Stimulated activated CD4-positive, alpha-beta T cell treated with anti-CD3 and anti-CD28 coated beads, Interleukin-15, amount 100 ng/mL, for 24 hours (primary cell): ENCODE measurements around the gene GINS2.

Experiments used
- DNase-seq: peaks from one replicate; pipeline ENCODE4 v3.0.0-alpha.2; 2020

GINS2 gene

DNA sequence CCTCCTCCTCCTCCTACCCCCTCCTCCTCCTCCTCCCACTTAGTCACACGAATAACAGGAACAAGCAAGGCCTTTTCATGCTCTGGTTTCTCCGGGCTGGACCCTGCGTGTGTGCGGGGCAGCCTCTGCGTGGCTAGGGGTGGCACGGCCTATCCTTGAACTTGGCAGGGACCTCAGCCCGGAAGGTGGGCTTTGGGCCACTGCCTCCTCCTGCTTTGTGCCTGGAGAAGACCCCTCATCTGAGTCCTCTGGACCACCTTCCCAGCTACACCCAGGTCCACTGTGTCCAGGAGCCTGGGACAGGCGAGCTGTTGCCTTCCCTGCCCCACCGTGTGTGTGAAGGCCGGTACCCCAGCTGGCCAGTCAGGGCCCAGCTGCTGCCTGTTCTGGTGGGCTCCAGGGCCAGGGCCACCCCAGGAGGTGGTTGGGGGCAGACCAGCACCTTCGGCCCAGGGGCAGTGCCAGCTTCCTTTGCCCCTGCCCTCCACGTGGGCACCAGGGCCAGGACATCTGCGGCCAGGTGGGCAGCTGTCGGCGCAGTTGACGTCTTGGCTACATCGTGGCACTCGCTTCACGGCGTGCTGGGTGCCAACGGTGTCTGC, 35.4 kb downstream of the GINS2 start:
- no peak for DNase-seq

DNA sequence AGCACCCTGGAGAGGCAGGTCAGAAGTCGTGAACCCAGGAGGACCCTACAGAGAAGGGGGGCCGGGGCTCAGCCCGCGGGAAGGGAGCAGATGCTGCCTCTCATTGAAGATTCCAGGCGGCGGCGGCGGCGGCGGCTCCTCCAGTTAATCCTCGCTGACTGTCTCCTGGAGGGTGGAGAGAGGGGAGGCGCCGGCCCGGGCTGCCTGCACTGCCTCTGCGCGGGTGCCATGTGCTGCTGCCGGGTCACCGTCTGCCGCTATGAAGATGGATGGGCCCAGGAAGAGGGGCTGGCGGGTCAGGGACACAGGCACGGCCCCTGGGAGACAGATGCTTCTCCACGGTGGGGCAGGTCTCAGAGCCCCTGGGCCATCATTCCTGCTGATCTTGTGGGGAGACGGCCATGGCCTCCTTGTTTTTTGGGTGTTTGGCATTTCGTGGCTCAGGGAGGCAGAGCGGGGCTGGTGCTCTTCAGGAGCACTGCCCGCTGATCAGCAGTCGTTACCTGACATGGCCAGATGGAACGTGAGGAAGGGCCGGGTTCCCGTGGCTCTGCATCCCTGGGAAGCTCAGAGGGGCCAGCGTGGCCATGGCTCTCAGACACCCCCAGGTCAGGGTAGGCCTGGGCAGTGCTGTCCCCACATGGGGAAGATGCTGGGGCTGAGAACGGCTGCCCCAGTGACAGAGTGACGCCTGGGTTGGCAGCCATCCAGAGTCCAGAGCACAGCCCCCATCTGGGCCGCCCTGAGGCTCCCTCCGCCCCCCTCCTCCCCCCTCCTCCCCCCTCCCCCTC, 36.1 kb downstream of the GINS2 start:
- DNase-seq = peak; percentile 28

DNA sequence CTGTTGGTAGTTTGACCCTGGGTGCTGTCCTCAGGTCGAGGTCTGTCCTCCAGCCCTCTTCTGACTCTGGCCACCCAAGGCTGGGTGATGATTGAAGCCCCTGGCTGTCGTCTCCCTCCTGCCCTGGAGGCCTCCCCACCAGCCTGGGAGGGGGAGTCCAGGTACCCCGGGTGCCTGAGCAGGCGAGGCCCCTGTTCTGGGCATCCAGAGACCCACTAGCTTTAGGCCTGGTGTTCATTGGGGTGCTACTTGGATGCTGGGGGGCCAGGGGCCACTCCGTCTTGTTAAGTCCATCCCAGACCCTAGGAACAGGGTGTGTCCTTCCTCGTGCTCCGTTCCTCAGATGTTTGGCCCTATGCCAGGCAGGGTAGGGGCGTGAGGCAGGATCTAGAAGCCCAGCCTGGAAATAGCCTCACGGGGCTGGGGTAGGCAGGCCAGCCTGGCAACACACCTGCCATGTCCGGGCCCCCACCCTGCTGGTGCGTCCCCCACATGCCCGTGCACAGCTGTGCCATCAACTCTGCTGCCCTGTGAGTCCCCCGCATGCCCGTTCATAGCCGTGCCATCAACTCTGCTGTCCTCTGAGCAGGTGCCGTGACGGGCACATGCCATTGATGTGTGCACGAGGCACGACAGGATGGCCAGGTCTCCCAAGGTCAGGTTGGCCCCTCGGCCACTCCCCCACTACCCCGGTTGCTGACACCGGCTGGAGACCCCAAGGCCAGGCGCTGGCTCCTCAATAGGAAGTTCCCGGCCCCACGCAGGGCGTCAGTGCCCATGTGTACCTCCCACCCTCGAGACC, 36.9 kb downstream of the GINS2 start:
- no peak for DNase-seq

DNA sequence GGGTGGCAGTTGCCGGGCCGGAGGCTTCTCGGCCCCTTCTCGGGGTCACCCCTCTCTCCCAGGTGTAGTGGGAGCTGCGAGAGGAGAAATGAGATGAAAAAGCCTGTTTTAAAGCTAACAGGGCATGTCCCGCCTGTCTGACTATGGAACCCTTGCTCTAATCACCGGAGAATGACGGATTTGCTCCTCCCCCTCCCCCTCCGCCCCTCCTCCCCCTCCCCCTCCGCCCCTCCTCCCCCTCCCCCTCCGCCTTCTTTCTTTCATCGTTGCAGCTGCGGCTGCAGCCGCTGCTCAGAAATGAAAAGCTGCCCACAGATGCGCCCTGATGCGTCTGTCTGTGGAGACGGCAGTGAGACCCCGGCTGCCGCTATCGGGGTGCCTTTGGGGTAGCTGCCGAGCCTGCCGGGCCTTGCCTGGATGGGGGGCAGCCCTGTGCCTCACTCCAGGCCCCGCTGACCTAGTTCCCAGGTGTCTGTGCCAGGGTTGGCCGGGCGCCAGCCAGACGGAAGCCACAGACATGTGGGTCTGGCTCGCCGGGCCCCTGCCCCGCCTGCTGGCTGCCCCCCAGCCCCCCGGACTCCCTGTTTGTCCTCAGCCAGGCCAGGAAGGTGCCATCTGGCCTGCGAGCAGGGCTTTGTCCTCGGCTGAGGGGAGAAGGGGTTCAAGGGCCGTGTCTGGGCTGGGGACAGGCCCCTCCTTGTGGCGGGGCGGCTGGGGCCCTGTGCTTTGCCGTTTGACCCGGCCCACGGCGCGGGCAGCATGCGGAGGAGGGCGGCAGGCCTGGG, 37.7 kb downstream of the GINS2 start:
- DNase-seq = no peak

DNA sequence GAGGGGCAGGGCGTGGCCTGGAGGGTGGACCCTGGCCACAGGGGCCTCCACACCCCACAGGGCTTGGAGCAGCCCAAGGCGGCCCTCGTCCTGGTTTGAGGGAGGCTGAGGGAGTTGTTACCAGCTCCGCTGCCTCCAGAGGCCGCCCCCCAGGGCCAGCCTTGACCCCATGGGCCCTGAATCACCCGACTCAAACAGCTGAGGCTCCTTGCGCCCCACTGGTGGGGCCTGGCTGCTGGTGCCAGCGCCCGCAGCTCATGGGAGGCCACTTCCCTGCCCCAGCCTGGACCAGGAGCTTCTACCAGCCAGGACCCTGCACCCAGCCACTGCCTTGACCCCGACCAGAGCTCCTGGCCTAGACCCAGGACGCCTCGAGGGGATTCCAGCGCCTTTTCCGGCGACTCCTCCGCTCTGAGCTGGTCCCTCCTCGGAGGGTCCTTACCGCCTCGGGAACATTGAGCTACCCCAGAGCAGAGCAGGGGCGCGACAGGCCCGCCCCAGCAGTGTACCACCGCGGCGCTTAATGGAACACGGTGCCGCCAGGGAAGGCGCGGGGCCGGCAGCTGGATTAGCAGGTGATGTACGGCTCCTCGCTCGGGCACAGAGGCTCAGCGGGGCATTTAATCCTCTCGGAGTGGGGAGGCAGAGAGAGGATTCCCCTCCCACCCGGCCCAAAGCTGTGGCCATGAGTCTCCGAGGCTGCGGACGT, 38.5 kb downstream of the GINS2 start:
- no peak for DNase-seq

DNA sequence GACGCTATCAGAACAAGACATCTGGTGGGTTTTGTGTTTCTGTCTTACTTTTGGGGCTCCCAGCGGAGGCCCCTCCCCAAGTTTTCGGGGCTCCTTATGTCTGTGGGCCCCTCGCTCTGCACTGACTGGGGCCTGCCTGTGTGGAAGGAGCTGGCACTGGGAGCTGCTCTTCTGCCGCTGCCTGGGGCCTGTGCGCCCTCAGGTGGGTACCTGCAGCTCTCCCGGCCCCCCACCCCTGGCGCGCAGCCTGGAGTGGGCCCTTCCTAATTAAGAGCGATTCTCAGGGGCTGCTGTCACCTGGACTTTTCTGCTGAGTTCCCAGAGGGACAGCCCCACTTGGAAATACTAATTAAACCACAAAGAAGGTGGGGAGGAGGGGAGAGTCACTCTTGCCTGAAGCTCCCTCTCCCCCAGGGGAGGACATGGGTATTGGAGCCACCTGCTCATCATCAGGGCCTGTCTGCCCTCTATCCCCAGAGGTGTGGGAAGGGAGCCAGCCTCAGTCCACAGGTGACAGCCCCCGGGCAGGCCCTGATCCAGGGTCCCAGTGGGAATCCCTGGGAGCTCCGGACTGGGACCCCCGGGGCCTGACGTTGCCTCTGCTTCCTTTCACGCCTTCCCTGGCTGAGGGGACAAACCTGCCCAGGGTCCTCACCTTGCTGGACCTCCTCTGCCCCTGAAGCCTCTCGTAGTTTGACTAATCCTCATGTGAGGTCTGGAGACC, 39.2 kb downstream of the GINS2 start:
- no peak for DNase-seq

DNA sequence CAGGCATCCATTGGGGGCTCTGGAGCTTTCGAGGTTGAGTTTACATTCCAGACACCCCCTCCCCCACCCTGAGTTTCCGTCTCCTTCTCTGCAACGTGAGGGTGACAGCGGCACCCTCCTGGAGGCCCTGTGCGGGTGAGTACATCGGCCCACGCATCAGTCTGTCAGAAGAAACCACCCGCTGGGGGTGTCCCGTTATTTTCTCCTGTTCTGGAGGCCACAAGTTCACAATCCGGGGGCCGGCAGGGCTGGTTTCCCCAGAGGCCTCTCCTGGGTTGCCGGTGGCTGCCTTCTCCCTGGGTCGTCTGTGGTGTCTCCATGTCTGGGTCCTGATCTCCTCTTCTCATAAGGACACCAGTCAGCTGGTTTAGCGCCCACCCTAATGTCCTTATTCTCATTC, 39.9 kb downstream of the GINS2 start:
- DNase-seq = no peak

DNA sequence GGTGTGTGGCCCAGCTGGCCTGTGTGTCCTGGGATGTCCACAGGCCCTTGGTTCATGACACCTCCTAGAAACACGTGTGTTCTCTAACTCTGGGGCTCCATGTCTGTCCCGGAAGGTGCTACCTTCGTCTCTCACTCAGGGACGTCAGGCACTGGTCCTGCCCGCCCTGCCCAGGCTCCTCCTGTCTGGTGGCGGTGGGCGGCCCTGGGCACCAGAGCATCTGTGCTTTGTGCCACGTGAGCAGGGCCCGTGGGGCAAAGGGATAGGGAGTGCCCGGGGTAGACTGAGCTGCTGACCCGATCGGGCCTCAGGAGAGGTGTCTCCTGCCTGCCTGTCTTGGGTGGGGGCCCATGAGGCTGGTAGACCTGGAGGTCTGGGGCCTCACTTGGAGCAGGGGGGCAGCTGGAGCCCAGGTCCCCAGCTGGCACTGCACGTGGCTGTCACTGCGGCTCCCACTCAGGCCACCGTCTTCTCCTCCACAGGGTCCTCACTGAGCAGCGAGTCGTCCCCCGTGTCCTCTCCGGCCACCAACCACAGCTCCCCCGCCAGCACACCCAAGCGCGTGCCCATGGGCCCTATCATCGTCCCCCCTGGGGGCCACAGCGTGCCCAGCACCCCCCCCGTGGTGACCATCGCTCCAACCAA, 40.6 kb downstream of the GINS2 start:
- no peak for DNase-seq

DNA sequence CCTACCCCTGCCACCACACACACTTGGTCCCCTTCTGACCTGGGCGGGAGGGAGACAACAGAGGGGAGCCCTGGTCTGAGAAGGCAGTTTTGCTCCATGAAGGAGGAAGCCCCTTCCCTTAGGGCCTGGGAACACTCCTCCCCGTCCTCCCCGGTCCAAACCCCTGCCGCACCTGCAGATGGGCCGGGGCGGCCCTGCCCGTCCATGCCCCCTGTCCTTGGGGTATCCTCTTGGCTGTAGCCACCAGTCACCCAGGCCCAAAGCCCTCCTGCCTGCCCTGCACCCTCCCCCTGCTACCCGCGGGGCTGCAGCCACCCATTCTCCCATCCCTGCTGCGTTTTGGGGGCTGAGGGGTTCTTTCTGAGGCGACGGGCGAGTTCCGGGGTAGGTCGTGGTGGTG, 41.8 kb downstream of the GINS2 start:
- no peak for DNase-seq

DNA sequence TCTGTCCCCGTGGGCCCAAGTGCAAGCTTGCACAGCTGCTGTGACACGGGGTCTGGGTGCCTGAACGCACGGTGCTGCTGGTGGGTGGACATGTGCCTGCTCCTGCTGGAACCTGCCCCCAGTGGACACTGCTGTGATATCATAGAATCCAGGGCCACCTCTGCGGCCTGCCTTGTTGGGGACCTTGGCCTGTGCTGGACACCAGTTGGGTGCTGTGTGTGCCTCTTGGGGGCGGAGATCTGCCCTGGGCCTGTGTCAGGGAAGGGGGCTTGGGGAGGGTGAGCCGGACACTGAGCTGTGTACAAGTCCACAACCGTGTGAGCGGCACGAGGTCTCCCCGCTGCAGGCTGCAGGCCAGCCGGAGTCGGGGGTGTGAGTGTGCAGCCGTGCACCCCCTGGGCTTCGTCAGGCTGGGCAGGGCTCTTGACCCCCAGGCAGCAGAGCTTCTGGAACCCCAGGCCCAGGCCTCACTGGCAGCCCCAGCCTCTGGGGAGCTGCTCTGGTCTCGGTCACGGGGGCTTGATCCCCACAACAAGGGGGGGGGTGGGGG, 42.3 kb downstream of the GINS2 start:
- no peak for DNase-seq

DNA sequence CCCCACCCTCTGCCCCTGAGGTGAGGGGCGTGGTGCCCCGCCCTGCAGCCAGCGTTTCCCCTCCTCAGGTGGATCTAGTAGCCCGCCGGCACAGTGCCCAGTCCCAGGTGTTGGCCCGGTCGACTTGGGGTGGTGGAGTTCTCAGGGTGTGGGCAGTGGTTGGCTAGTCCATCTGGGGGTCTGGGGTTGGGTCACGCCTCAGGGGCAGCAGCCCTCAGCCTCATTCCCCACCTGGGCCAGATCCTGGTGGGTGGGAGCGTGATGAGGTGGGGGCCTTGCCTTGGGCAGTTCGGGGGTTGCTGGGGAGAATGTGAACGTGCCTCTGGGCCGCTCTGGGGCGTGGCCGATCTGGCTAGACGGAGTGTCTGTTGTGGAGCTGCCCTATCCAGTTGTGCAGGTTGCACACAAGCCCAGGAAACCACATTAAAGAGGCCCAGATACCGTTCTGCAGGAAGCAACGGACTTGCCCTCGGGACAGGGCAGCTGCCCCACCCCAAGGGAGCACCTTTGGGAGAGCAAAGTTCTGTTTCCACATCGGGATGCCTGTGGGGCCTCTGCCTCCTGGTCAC, 43.6 kb downstream of the GINS2 start:
- no peak for DNase-seq

DNA sequence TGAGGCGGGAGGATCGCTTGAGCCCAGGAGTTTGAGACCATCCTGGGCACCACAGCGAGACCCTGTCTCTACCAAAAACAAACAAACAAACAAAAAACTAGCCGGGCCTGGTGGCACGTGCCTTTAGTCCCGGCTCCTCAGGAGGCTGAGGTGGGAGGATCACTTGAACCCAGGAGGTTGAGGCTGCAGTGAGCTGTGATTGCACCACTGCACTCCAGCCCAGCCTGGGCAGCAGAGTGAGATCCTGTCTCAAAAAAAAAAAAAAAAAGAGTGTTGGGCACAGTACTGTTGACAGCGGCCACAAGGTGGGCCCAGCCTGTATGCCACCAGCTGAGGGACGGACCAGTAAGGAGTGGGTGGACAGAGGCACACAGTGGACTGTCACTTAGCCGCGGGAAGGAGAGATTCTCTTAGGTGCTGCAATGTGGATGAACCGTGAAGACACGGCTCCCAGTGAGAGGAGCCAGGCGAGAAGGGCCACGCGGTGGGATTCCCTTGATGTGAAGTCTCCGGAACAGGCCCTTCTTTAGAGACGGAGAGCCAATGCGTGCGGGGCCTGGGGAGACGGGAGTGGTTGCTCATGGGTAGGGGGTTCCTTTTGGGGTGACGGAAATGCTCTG, 44.6 kb downstream of the GINS2 start:
- no peak for DNase-seq

DNA sequence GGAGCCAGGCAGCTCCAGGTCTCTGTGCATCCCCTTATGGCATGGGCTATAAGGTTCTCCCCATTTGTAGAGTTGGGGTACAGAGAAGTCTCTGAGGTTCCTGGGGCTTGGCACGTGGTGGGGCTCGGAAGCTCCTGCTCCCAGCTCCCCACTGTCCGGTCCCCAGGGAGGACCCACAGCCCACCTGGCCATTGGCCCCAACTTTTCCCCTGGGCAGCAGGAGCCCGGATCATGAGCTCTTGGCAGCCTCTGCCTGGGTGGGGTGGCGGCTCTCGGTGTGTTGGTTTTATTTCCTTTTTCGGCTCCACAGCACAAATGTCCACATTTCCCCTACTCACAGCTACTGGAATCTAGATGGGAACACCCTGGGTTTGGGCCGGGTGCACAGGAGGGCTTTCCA, 45.1 kb downstream of the GINS2 start:
- DNase-seq = no peak

DNA sequence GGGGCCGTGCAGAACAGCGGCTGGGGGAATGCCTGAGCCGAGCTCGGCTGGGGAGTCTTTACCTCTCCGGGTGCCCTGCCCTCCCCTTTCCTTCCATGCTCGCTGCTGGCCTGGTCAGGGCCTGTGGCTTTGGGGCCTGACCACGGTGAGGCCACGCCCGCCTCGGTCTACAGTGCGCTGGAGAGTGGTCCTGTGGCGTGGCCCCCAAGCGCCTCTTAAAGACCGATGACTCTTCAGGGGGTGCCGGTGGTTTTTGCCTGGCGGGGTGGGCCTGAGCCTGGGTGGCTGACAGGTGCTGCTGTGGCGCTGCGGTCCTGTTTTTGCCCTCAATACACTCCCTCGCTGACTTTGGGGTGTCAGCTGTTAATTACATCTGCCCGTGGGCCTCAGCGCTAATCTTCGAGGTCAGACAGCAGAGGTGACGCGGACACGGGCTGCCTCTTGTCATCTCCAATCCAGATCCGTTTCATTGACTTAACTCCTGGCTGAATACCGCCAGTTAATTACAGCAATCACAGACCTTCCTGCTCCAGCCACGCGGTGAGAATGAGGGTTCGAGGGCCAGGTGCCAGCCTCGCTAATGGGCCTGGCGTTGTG, 45.9 kb downstream of the GINS2 start:
- DNase-seq = no peak

DNA sequence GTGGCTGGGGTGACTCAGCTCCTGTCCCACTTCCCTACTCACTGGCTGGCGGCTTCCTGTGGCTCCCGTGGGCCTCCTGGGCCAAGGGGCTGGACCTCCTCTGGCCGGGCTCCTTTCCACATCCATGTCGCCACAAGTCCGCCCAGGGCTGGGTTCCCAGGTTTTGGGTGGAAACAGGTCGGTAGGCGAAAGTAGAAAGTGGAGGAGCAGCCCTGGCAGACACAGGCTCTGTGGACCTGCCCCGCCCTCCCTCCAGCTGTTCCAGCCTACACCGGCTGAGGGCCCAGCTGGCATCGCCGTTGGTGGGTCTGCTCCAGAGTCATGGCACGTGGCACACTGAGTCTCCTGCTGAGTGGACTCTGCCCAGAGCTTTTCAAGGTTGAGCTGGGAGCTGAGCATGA, 47.0 kb downstream of the GINS2 start:
- DNase-seq = no peak

DNA sequence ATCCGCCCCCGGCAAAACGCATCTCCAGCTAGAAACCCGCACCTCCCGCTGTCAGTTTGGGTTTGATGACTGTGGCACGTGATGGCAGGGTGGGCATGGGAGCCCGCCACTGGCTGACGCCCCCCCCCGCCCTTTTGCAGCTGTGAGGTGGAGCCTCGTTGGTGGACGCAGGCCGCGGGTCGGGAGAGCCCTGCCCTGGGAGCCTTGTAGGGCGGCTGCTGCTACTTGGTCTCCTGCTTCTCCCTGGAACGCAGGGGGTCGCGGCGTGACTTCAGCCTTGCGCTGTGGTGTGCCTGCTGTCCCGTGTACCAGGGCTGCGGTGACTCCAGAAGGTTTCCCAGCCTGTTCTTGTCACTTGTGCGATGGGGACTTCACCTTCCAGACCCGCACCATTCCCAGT, 47.4 kb downstream of the GINS2 start:
- DNase-seq = no peak

DNA sequence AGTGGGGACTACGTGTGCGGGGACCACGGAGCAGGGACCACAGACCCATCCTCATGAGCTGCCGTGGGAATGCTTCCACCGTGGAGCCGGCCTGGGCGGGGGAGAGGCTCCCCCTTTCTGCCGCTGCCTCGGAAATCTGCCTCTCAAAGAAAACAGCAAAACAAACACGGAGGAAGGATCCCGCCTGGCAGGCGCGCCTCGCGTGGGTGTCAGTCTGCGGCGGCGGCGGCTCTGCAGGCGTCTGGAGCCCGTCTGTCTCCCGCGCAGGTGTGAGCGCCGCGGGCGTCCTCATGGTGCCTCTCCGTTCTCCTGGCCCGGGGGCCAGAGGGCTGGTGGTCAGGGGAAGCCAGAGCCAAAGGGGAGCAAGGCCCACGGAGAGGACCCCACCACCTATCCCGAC, 48.2 kb downstream of the GINS2 start:
- no peak for DNase-seq

DNA sequence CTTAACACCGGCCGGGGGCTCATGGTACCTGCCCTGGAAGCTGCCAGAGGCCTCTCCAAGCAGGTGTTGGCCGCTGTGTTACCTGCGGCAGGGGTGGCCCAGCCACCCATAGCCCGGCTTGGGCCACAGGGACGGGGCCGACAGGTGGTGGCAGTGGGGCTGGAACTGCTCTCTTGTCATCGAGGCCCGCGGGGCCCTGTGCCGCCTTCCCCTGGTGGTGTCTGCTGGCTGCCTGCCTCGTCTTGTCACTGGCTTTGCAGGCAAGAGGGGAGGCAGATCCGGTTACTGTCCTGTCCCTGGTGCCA, 48.5 kb downstream of the GINS2 start:
- DNase-seq = no peak

DNA sequence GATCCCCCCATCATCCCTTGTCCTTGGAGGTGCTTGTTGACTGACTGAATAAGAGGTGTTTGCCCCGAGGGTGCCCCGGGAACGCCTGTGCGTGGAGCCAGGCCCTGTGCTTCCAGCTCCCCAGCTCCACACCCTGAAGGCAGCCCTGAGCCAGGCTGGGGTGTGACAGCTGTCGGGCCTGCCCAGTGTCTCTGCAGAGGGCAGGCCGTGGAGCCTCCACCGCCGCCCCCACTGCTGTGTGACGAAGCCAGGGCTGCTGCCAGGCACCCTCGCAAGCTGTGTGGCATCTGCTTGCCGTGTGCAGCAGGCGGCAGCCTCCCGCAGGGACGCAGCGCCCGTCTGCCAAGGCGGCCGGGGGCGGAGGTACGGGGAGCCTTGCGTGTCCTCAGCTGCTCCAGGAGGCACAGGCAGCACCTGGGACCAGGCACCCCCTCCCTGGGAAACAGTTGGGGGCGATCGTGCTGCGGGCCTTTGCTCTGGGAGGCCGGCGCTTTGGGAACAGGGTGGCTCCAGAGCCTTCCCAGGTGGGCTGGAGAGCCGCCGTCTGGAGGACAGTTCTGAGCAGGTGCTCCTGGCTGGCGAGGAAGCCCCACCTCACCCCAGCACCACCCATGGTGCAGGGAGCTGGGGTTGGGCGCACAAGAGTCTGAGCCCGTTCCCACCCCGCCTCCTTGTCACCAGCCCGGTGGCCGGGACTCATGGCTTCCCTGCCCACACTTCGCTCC, 49.1 kb downstream of the GINS2 start:
- no peak for DNase-seq
